Renal pelvis (tissue), 4 donors: ENCODE results near the gene DPYD. TPM values are rescaled to one million over a fixed set of nuclear protein-coding genes. Genes with fewer than 3 reads are reported as not detected.

Source experiments
- DNase-seq: peaks from one replicate; pipeline ENCODE4 v3.0.0-alpha.2; 2013
- polyA plus RNA-seq, 3 donors: library from polyadenylated mRNA; unstranded; fragments of 120-200 nt; gene quantifications; one replicate each; pipeline ENCODE4 v1.2.1, GENCODE V29; 2013; ENCODE audit not compliant: insufficient read length in 3 of 3

Gene DPYD
- polyA plus RNA-seq, 3 donors, result 9.8 to 13.8 (median 12.2) TPM

DNA sequence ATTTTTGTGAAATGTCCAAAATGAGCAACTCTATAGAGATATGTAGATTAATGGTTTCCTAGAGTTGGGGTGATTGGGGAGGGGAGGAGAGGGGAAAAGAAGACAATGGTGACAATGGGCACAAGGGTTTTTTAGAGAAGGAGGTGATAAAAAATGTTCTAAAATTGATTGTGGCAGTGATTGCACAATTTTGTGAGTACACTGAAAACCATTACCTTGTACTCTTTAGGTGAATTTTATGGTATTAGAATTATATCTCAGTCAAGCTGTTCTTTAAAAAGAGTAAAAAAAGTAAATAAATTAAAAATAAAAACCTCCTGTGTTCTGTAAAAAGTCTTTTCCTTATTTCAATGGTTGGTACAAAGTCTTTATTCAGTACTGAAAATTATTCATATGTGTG lies 869.0 kb downstream of the DPYD start:
- DNase-seq, result no peak

DNA sequence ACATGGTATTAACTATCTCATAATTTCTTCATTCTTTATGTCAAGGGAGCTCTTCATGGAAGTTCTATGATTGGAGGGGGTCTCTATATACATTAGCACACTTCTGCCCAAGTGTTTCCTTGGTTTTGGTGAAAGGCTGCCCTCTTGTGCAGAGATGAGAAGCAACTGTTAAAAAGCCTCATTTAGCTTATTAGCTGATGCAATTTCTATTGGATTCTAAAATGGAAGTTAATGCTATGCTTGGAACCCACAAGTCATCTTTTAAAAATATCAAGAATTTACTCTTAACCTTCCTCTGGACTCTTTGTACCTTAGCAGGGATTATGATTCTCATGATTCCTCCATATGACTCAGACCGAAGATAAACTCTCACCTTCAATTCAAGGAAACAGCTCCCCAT lies 870.3 kb downstream of the DPYD start:
- no peak for DNase-seq

GRCh38 chr1:97047421-97047793 lies 873.4 kb downstream of the DPYD start:
- no peak for DNase-seq

DNA sequence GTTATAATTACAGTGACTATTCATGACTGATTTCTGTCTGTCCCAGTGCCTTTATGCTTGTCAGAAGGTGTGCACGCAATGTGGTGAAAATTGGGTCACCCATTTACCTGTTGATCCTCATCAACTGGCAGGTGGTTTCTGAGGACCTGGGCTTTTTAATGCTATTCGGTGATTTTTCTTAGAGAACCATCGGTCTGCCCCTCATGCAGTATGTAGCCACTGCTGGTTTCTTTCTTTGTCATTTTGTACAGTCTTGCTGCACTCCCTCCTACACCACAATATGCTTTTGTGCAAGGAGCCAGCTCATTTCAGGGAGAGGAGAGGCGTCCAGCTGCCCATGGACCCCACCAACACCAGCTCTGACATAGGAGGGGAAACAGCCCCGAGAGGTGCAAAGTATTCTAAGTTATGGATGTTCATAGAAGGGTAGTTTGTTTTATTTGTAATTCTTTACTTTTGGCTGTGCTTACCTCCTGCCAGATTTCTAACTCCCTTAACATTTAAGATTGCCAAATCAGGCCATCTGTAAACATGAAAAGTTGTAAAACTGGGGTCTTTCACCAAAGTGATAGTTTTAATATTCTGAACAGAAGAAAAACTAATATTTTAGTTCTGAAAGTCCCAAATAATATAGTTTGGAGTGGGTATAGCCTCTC lies 873.9 kb downstream of the DPYD start:
- DNase-seq, result no peak

- no peak for DNase-seq
Observed at GRCh38 chr1:97044159-97044760, 876.6 kb downstream of the DPYD start.

- DNase-seq, result no peak
Observed at GRCh38 chr1:97042551-97042950, 878.3 kb downstream of the DPYD start.

DNA sequence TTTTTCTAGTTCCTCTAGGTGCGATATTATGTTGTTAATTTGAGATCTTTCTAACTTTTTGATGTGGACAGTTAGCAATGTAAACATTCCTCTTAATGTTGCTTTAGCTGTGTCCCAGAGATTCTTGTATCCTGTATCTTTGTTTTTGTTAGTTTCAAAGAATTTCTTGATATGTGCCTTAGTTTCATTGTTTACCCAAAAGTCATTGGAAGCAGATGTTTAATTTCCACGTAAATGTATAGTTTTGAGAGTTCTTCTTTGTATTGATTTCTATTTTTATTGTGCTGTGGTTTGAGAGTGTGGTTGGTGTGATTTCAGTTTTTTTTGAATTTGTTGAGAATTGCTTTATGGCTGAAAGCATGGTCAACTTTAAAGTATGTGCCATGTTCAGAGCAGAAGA lies 879.8 kb downstream of the DPYD start:
- no peak for DNase-seq

GRCh38 chr1:97038410-97038809 lies 882.4 kb downstream of the DPYD start:
- DNase-seq, result no peak

GRCh38 chr1:97034651-97035050 lies 886.2 kb downstream of the DPYD start:
- DNase-seq, result no peak

DNA sequence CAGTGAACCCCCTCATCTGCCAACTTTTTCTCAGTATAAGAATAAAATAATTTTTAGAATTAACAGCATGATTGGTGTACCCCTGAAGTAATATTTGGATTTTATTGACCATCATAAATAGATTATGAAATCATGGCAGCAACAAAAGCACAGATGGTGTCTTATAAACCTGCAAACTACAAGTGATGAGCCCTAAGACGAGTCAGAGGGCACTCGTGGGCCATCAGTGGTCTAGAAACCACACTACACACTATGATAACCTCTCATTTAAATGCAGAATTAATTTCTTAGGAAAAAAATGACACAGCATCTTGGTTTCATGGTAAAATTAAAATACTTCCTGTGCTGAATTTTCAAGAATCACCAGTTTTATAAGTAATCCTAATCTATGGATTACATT lies 886.9 kb downstream of the DPYD start:
- DNase-seq, result no peak
